ENCODE measurements around the gene IRAK1. TPM values are rescaled to one million over a fixed set of nuclear protein-coding genes. Genes with fewer than 3 reads are reported as not detected.

The IRAK1 gene
- polyA plus RNA-seq, 1 of the 3 experiments (the other 2 are of a cell fraction) = 68.5 TPM

GRCh38 chrX:154059729-154060245, 40.1 kb upstream of the IRAK1 start:
- H3K27ac ChIP-seq (ENCODE audit: low read depth in 2 of 2, low read length in 1 of 2) = no peak overlapping the region
- no peak overlapping the region for H2AFZ ChIP-seq (ENCODE audit: low read depth)
- TF ChIP-seq RFX5 (IDR thresholded peaks at IDR 0.05; ENCODE audit: low read length) = no peak
- TF ChIP-seq ELF1 (IDR thresholded peaks at IDR 0.05) = no peak
- TF ChIP-seq FOXM1 (IDR thresholded peaks at IDR 0.05; ENCODE audit: low read depth) = no peak
- no peak for TF ChIP-seq TCF12 (IDR thresholded peaks at IDR 0.05)
- TF ChIP-seq JUND (IDR thresholded peaks at IDR 0.05) = no peak
- TF ChIP-seq ZBTB33 (IDR thresholded peaks at IDR 0.05; ENCODE audit: borderline replicate concordance, low read depth) = no peak
- TF ChIP-seq EZH2phosphoT487 (IDR thresholded peaks at IDR 0.05; ENCODE audit: borderline replicate concordance, low read depth) = no peak
- TF ChIP-seq CHD2 (IDR thresholded peaks at IDR 0.05; ENCODE audit: low read length, partially characterized antibody) = no peak
- no peak for TF ChIP-seq IRF3 (IDR thresholded peaks at IDR 0.05; ENCODE audit: low read depth, low read length)
- no peak for TF ChIP-seq GABPA (IDR thresholded peaks at IDR 0.05; ENCODE audit: low read depth)
- TF ChIP-seq NFIC (IDR thresholded peaks at IDR 0.05; ENCODE audit: borderline replicate concordance) = no peak
- no peak for TF ChIP-seq GATA2 (CRISPR knock-in tag; IDR thresholded peaks at IDR 0.05)
- no peak for TF ChIP-seq YY1 (IDR thresholded peaks at IDR 0.05; ENCODE audit: low read depth)
- TF ChIP-seq CTCF (IDR thresholded peaks at IDR 0.05) = no peak
- no peak overlapping the region for H3K4me2 ChIP-seq
- peaks cover 83% of the 10 kb centered on the region for H4K20me1 ChIP-seq (ENCODE audit: insufficient read depth)
- H3K9ac ChIP-seq = no peak overlapping the region
- CTCF ChIA-PET = interaction anchor here (0.6 to 2.2 kb wide), 3 partner anchors 8 to 46 kb away, joined by 3 to 13 read pairs (median 4); no protein-coding TSS in a partner anchor
- H3K27me3 ChIP-seq (ENCODE audit: insufficient read depth) = peaks cover 9% of the 10 kb centered on the region
- no peaks in the 10 kb centered on the region for H3K9me2 ChIP-seq
- H3K9me3 ChIP-seq = no peaks in the 10 kb centered on the region
- H3K79me2 ChIP-seq (ENCODE audit: insufficient read depth) = peaks cover 79% of the 10 kb centered on the region
- no peaks in the 10 kb centered on the region; a peak in 1 of 4 replicates for H3K4me1 ChIP-seq (ENCODE audit: control insufficient read depth in 1 of 2, insufficient read depth in 2 of 2, low read depth in 1 of 2, low read length in 1 of 2)
- H3F3A ChIP-seq (replicated peaks; ENCODE audit: insufficient read depth) = no peaks in the 10 kb centered on the region
- DNase-seq = no peak
- peaks cover 0 to 3% of the 10 kb centered on the region in 2 experiments for H3K36me3 ChIP-seq (replicated peaks in 1 of 2; ENCODE audit: control insufficient read depth in 1 of 2, insufficient read depth in 2 of 2, low read length in 1 of 2)
- POLR2A ChIA-PET = no interaction called here
- 57% methylated on average over 5 of the region's 5 CpGs for WGBS (ENCODE audit: low lambda C conversion rate)
- no peak overlapping the region for H3K4me3 ChIP-seq (ENCODE audit: low read depth in 2 of 2, low read length in 1 of 2)
